Neutrophil (primary cell): ENCODE data around the gene KRAS.
A peak's percentile ranks its signal among the peaks of the same experiment; 100 is the strongest.

Source experiments
- H3K27ac ChIP-seq: fragments of 200-600 bp; sonication (generic); 2 replicates; pipeline ENCODE4 v1.5.1; 2016; ENCODE audit warnings: mild to moderate bottlenecking, moderate library complexity
- H3K27me3 ChIP-seq: fragments of 200-600 bp; sonication (generic); 2 replicates; pipeline ENCODE4 v1.6.0; 2016; ENCODE audit warnings: mild to moderate bottlenecking
- H3K36me3 ChIP-seq: fragments of 200-600 bp; sonication (generic); 2 replicates; pipeline ENCODE4 v1.5.1; 2017
- H3K4me1 ChIP-seq, 2 experiments: fragments of 200-600 bp in 1 of 2; sonication (generic) in 1 of 2; 1 replicate in 1 of 2; 2 replicates in 1 of 2; pipeline versions ENCODE4 v1.5.1 to v1.6.1; 2013 to 2016; ENCODE audit warnings: low read depth in 1 of 2, low read length in 1 of 2, mild to moderate bottlenecking in 1 of 2, moderate library complexity in 1 of 2; ENCODE audit not compliant: control insufficient read depth in 1 of 2, insufficient read depth in 1 of 2
- H3K4me3 ChIP-seq, 2 experiments: fragments of 200-600 bp in 1 of 2; sonication (generic) in 1 of 2; 1 replicate in 1 of 2; 2 replicates in 1 of 2; pipeline ENCODE4 v1.5.1; 2013 to 2016; ENCODE audit warnings: low read depth in 1 of 2, low read length in 1 of 2, mild to moderate bottlenecking in 1 of 2, moderate library complexity in 1 of 2
- H3K9me3 ChIP-seq: fragments of 200-600 bp; sonication (generic); 2 replicates; pipeline ENCODE4 v1.5.1; 2016
- TF ChIP-seq, protein P1 (sequence below): fragments of 200-600 bp; sonication (generic); IDR thresholded peaks from 2 replicates; pipeline ENCODE4 v1.5.1; 2016; ENCODE audit warnings: antibody characterized with exemption

The KRAS gene

GRCh38 chr12:25256005-25256404 is 5.3 kb upstream of the KRAS start:
- TF ChIP-seq, protein P1, sequence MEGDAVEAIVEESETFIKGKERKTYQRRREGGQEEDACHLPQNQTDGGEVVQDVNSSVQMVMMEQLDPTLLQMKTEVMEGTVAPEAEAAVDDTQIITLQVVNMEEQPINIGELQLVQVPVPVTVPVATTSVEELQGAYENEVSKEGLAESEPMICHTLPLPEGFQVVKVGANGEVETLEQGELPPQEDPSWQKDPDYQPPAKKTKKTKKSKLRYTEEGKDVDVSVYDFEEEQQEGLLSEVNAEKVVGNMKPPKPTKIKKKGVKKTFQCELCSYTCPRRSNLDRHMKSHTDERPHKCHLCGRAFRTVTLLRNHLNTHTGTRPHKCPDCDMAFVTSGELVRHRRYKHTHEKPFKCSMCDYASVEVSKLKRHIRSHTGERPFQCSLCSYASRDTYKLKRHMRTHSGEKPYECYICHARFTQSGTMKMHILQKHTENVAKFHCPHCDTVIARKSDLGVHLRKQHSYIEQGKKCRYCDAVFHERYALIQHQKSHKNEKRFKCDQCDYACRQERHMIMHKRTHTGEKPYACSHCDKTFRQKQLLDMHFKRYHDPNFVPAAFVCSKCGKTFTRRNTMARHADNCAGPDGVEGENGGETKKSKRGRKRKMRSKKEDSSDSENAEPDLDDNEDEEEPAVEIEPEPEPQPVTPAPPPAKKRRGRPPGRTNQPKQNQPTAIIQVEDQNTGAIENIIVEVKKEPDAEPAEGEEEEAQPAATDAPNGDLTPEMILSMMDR, result no peak
- Histone ChIP-seq H3K27ac (no peak overlapping the region), H3K4me3 (no peak overlapping the region), H3K9me3 (no peaks in the 10 kb centered on the region), H3K36me3 (no peaks in the 10 kb centered on the region), H3K4me1 (peaks cover 0 to 6% of the 10 kb centered on the region in 2 experiments), H3K27me3 (peaks cover 8% of the 10 kb centered on the region)

DNA sequence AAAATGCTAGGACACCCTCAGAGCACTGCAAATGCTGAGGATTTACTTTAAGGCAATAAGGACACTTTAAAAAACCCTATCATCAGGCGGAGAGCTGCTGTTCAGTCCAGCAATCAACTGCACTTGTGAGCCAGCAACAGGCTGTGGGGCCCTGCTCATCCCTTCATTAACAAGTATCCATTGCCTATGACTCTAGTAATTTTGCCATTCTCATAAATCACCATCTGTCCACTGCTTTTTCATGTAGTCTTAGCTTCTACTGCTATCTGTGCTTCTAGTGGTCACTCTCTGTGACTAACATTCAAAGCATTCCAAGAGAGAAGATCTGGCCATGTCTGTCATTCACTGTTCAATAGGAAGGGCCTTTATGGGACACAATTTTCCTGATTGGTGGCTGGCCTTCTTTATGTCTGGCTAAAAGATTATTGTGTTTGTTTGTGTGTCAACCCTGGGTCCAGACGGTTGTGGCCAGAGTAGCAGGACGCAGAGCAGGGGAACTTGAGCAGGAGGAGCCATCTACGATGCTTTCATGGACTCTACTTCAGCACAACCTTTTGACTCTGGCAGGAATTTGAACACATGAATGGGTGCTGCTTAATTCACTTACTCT is 3.6 kb upstream of the KRAS start:
- no peak overlapping the region for H3K27ac ChIP-seq
- TF ChIP-seq, protein P1, result no peak
- peaks cover 8% of the 10 kb centered on the region for H3K27me3 ChIP-seq
- H3K4me1 ChIP-seq, result peaks cover 6 to 13% of the 10 kb centered on the region in 2 experiments
- no peak overlapping the region for H3K4me3 ChIP-seq
- H3K9me3 ChIP-seq, result no peaks in the 10 kb centered on the region
- no peaks in the 10 kb centered on the region for H3K36me3 ChIP-seq

DNA sequence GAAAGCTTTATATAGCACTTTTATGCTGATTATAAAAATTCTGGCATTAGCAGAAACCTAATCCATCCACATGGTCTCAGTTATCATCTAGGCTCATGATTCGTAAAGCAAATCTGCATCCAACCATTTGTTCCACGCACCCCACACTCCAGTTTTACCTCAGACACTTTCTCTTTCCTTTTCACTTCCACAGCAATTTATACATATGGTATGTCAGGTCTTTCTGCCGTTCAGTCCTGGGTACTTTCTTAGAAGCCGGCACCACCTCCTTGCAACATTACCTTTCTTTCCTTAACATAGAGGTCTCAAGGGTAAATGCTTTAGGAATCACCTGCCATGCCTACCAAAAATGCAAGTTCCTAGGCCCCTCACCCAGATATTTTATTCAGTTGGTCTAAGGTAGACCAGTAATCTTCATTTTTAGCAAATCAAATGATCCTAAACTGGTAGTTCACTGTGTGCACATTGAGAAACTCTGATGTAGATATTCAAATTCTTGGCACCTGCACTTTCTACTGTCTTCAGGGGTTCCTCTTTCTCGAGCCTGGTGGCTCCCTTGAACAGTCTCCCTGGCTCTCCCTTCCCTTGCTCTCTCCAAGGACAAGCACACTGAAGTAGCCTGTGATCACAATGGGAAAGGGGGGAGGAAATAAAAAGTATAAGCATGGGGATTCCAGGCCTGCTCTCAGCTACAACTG is 2.8 kb upstream of the KRAS start:
- H3K4me3 ChIP-seq, result no peak overlapping the region
- H3K9me3 ChIP-seq, result no peaks in the 10 kb centered on the region
- H3K27ac ChIP-seq, result no peak overlapping the region
- TF ChIP-seq, protein P1, result no peak
- H3K36me3 ChIP-seq, result no peaks in the 10 kb centered on the region
- peaks cover 8% of the 10 kb centered on the region for H3K27me3 ChIP-seq
- H3K4me1 ChIP-seq, result peaks cover 11 to 20% of the 10 kb centered on the region in 2 experiments

- Histone ChIP-seq H3K4me1 (peaks cover 11 to 20% of the 10 kb centered on the region in 2 experiments), H3K27me3 (peaks cover 8% of the 10 kb centered on the region), H3K9me3 (no peaks in the 10 kb centered on the region), H3K36me3 (peaks cover 4% of the 10 kb centered on the region), H3K27ac (no peak overlapping the region), H3K4me3 (no peak overlapping the region)
- TF ChIP-seq, protein P1, result no peak
These were observed 2.2 kb upstream of the KRAS start for GRCh38 chr12:25252946-25253345.

- Histone ChIP-seq H3K4me1 (peaks cover 11 to 20% of the 10 kb centered on the region in 2 experiments), H3K9me3 (no peaks in the 10 kb centered on the region), H3K4me3 (peak overlapping the region in 1 of 2 experiments; percentile 71), H3K27ac (peak overlapping the region; percentile 91), H3K36me3 (peaks cover 8% of the 10 kb centered on the region), H3K27me3 (peaks cover 8% of the 10 kb centered on the region)
- TF ChIP-seq, protein P1, result no peak
These were observed 1.0 kb upstream of the KRAS start for GRCh38 chr12:25251769-25252168.
